Activated T-helper 17 cell treated with anti-CD3 and anti-CD28 coated beads, Interleukin-2, amount 50 U/mL, for 72 hours (primary cell): Measurements from ENCODE around the gene SMPD3. TPM values are rescaled to one million over a fixed set of nuclear protein-coding genes. Genes with fewer than 3 reads are reported as not detected.

Experiments used
- ATAC-seq: fragments of 150-1000 bp; cut with Tn5 transposase; replicated peaks from 2 replicates; pipeline ENCODE4 v1.10.0; 2021; ENCODE audit warnings: mild to moderate bottlenecking, moderate library complexity
- H3K27ac Mint-ChIP-seq: one replicate; pipeline ENCODE4 v1.8.0; 2022; ENCODE audit warnings: mixed read lengths
- H3K27me3 Mint-ChIP-seq: one replicate; pipeline ENCODE4 v1.8.0; 2022; ENCODE audit warnings: mixed read lengths
- H3K36me3 Mint-ChIP-seq: one replicate; pipeline ENCODE4 v1.8.0; 2022; ENCODE audit warnings: low read depth, mild to moderate bottlenecking, mixed read lengths
- H3K4me1 Mint-ChIP-seq: one replicate; pipeline ENCODE4 v1.8.0; 2022; ENCODE audit warnings: mixed read lengths
- H3K4me3 Mint-ChIP-seq: one replicate; pipeline ENCODE4 v1.8.0; 2022; ENCODE audit warnings: mild to moderate bottlenecking, mixed read lengths
- H3K9me3 Mint-ChIP-seq: one replicate; pipeline ENCODE4 v1.8.0; 2022; ENCODE audit warnings: mixed read lengths
- total RNA-seq, 2 donors: library from RNA; stranded (reverse); gene quantifications; one replicate each; pipeline ENCODE4 v1.2.3, GENCODE V29; 2022

The SMPD3 gene
- total RNA-seq, 2 donors from 2014 or later, result 0.19 to 0.45 TPM

DNA sequence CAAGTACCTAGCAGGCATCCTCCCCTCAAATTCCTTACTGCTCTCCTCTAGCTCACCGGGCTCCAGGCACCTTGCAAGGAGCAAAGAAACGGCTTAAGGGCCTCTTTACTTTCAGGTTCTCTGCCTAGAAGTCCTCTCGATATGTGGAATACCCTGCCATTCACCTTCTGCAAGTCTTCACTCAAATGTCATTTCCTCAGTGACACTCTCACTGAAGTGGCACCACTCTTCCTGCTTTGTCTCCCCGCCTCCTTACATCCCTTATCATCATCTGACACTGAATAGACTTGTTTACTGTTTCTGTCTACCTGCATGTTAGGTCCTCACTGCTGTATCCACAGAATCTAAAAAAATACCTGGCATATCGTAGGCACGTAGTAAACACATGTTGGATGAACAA is 138.5 kb downstream of the SMPD3 start:
- H3K4me1 Mint-ChIP-seq, result peaks cover 13% of the 10 kb centered on the region
- ATAC-seq, result no peak
- peaks cover 74% of the 10 kb centered on the region for H3K36me3 Mint-ChIP-seq
- peak overlapping the region; percentile 92 for H3K27ac Mint-ChIP-seq
- no peaks in the 10 kb centered on the region for H3K9me3 Mint-ChIP-seq
- H3K27me3 Mint-ChIP-seq, result no peaks in the 10 kb centered on the region
- peak overlapping the region; percentile 96 for H3K4me3 Mint-ChIP-seq

Other genes starting within 250 kb of the SMPD3 start
- under 1 TPM; 0.13 to 0.15 TPM for gene ESRP2, start 212.4 kb downstream of the SMPD3 start, total RNA-seq
- 10 to 100 TPM; 11.2 to 15.5 TPM for gene PLA2G15, start 203.1 kb downstream of the SMPD3 start, total RNA-seq
- 10 to 100 TPM; 65.6 to 99.0 TPM for gene SLC7A6, start 184.0 kb downstream of the SMPD3 start, total RNA-seq
- 10 to 100 TPM; 21.3 to 21.8 TPM for gene SLC7A6OS, start 137.6 kb downstream of the SMPD3 start, total RNA-seq
- 10 to 100 TPM; 53.3 to 57.8 TPM for gene PRMT7, start 137.5 kb downstream of the SMPD3 start, total RNA-seq
- 10 to 100 TPM; 26.5 to 30.5 TPM for gene ZFP90, start 90.8 kb upstream of the SMPD3 start, total RNA-seq
- under 1 TPM; 0.86 to 0.87 TPM for gene CDH3, start 196.8 kb upstream of the SMPD3 start, total RNA-seq